ENCODE data around the gene HMGB4. TPM values are rescaled to one million over a fixed set of nuclear protein-coding genes. Genes with fewer than 3 reads are reported as not detected.

HMGB4 gene
- total and polyA plus RNA-seq, 12 donors, result not detected

DNA sequence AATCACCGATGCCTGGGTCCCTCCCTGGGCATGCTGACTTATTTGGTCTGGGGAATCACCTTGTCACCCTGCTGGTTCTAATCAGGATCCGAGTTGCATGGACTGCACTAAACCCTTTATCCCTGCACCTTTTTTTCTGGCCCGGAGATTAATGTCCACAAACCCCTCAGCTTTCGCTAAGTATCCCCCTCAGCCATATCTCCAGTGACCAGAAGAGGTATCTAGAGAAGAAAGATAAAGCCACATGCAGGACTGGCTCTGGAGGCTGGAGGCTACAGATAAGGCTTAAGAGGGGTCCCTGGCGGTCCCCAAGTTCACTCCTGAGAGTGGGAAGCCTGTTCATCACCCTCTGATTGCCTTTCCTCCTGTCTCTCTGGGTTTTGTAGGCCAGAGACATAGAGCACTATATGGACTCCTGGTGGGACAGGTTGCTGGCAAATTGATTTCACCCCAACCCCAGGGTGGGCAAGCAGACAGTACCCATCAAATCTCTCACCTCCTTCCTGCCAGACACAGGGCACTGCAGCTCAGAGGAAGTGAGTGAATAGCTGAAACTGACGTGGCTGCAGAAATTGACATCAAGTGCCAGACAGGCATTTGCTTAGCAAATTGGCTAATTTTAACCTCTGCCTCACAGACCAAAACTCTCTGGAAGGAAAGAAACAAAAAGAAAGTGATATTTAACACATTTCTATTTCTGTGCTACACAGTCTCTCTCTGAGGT, 38.8 kb downstream of the HMGB4 start:
- Histone ChIP-seq H3K27me3 (no peaks in the 10 kb centered on the region), H3K36me3 (no peaks in the 10 kb centered on the region), H3K27ac (peak overlapping the region in 3 of 10 donors; percentile 28 to 59 (median 44)), H3K4me3 (no peak overlapping the region), H3K4me1 (peaks cover 0 to 27% (median 6%) of the 10 kb centered on the region in 9 donors), H3K9me3 (no peaks in the 10 kb centered on the region)
- ATAC-seq (peak in 7 of 8 donors; percentile 38 to 88 (median 62)), DNase-seq (peak in 1 of 2 donors; percentile 9)
- intact Hi-C loops (cut with DNase I), result no loop called here
- TF ChIP-seq CTCF (IDR thresholded peaks at IDR 0.05), result no peak
- 19 to 34% methylated on average over 6 of the region's 6 CpGs for WGBS, 2 donors

DNA sequence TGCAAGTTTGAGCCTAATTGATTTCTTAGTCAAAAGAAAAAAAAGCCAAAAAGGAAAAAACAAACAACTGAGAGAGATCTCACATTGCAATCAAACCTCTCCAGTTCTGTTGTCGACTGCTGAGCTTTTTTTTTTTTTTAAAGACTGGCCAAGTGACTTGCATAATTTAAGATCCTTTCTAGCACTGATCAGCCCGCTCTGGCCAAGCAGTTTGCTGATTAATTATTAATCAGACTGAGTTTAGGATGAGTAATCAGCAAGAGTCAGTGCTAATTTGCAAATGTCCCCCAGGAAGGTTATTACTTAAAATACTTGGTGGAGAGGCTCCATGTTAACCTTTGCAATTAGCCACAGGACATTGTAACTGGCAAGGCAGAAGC, 39.3 kb downstream of the HMGB4 start:
- H3K9me3 ChIP-seq, result no peaks in the 10 kb centered on the region
- intact Hi-C loops (cut with DNase I), result no loop called here
- H3K27me3 ChIP-seq, result no peaks in the 10 kb centered on the region
- H3K4me3 ChIP-seq, result no peak overlapping the region
- no peak for TF ChIP-seq CTCF (IDR thresholded peaks at IDR 0.05)
- ATAC-seq (peak in 3 of 8 donors; percentile 19 to 43 (median 41)), DNase-seq (no peak)
- 22 to 25% methylated on average over 2 of the region's 2 CpGs for WGBS, 2 donors
- H3K4me1 ChIP-seq, result peaks cover 0 to 27% (median 6%) of the 10 kb centered on the region in 9 donors
- H3K36me3 ChIP-seq, result no peaks in the 10 kb centered on the region
- H3K27ac ChIP-seq, result peak overlapping the region in 3 of 10 donors; percentile 28 to 59 (median 44)

DNA sequence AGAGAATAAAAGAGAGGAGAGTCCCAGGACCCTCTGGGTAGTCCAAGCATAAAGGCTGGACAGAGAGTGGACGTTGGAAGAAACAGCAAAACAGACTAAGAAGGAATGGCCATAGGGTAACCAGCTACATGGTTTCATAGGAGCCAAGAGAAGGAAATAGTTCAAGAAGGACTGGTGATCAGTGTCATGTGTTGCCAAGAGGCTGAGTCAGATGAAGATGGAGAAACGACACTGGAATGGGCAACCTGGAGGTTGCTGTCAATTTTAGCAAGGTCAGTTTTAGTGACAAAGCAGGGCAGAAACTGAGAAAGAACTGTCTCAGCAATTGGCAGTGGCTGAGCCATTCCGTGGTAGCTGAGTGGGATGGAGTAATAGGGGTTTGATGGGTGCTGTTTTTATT, 41.4 kb downstream of the HMGB4 start:
- peaks cover 0 to 28% (median 6%) of the 10 kb centered on the region in 9 donors for H3K4me1 ChIP-seq
- TF ChIP-seq CTCF (IDR thresholded peaks at IDR 0.05), result no peak
- no peaks in the 10 kb centered on the region for H3K27me3 ChIP-seq
- DNase-seq (no peak), ATAC-seq (no peak)
- intact Hi-C loops (cut with DNase I), result no loop called here
- H3K4me3 ChIP-seq, result no peak overlapping the region
- H3K36me3 ChIP-seq, result no peaks in the 10 kb centered on the region
- H3K27ac ChIP-seq, result no peak overlapping the region
- no peaks in the 10 kb centered on the region for H3K9me3 ChIP-seq
- 62 to 67% methylated on average over 3 of the region's 3 CpGs for WGBS, 2 donors

GRCh38 chr1:33906156-33906555, 42.3 kb downstream of the HMGB4 start:
- intact Hi-C loops (cut with DNase I), result no loop called here
- peaks cover 0 to 28% (median 6%) of the 10 kb centered on the region in 9 donors for H3K4me1 ChIP-seq
- H3K27ac ChIP-seq, result no peak overlapping the region
- no peak for TF ChIP-seq CTCF (IDR thresholded peaks at IDR 0.05)
- DNase-seq, result no peak
- H3K27me3 ChIP-seq, result peaks cover 0 to under 1% (median 0%) of the 10 kb centered on the region in 7 donors
- no peak for ATAC-seq
- H3K4me3 ChIP-seq, result no peak overlapping the region
- 61 to 70% methylated on average over 1 of the region's 1 CpG for WGBS, 2 donors
- H3K36me3 ChIP-seq, result no peaks in the 10 kb centered on the region
- no peaks in the 10 kb centered on the region for H3K9me3 ChIP-seq

Data from heart right ventricle (tissue), 16 donors.